Activated naive CD8-positive, alpha-beta T cell treated with anti-CD3 and anti-CD28 coated beads, Interleukin-2, amount 10 ng/mL, durations not matched to agents 7 days and 5 days (primary cell): Measurements from ENCODE around the gene GPR78. TPM values are rescaled to one million over a fixed set of nuclear protein-coding genes. Genes with fewer than 3 reads are reported as not detected.
A peak's percentile ranks its signal among the peaks of the same experiment; 100 is the strongest.

ENCODE experiments used
- ATAC-seq: fragments of 150-1000 bp; cut with Tn5 transposase; one replicate; pipeline ENCODE4 v1.10.0; 2021; ENCODE audit warnings: low read depth, moderate library complexity
- POLR2A ChIA-PET: fragments of 350-600 bp; sonication (Branson Sonifier 250); formaldehyde crosslinking; loops from one replicate; lab custom pipeline; 2021; ENCODE audit warnings: antibody characterized with exemption; lab: Charles Lee
- DNase-seq: peaks from one replicate; pipeline ENCODE4 v3.0.0; 2021
- H3K27ac Mint-ChIP-seq: one replicate; pipeline ENCODE4 v1.8.0; 2022; ENCODE audit warnings: mild to moderate bottlenecking, mixed read lengths
- H3K27me3 Mint-ChIP-seq: one replicate; pipeline ENCODE4 v1.8.0; 2022; ENCODE audit warnings: mild to moderate bottlenecking, moderate library complexity, mixed read lengths
- H3K36me3 Mint-ChIP-seq: one replicate; pipeline ENCODE4 v1.8.0; 2021; ENCODE audit warnings: mild to moderate bottlenecking, mixed read lengths
- H3K4me1 Mint-ChIP-seq: one replicate; pipeline ENCODE4 v1.8.0; 2021; ENCODE audit warnings: mixed read lengths
- H3K4me3 Mint-ChIP-seq: one replicate; pipeline ENCODE4 v1.8.0; 2022; ENCODE audit warnings: mild to moderate bottlenecking, moderate library complexity, mixed read lengths
- H3K9me3 Mint-ChIP-seq: one replicate; pipeline ENCODE4 v1.8.0; 2021; ENCODE audit warnings: mixed read lengths
- total RNA-seq, 2 experiments: library from RNA; stranded (reverse); gene quantifications; one replicate each; pipeline ENCODE4 v1.2.3, GENCODE V29; 2021

GPR78 gene
- total RNA-seq, 2 experiments from 2014 or later, result not detected

DNA sequence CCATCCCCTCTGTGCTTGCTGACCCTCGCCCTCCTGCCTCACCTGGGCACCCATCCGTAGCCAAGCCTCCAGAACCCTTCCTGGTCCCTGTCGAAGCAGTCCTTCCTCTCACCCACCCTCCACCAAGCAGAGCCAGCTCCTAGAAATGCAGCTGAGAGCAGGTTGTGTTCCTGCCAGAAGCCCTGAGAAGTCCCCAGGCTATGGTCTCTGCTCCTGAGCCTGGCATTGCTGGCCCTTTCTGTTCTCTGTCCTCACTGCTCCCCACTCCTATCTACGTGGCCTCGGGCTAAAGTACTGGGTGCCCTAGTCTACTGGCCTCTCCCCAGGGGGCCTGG is 10.3 kb downstream of the GPR78 start:
- POLR2A ChIA-PET, result no interaction called here
- DNase-seq (no peak), ATAC-seq (no peak)
- Mint-ChIP-seq H3K4me3 (no peak overlapping the region), H3K36me3 (no peaks in the 10 kb centered on the region), H3K9me3 (no peaks in the 10 kb centered on the region), H3K27me3 (peaks cover 25% of the 10 kb centered on the region), H3K4me1 (no peaks in the 10 kb centered on the region), H3K27ac (no peak overlapping the region)

DNA sequence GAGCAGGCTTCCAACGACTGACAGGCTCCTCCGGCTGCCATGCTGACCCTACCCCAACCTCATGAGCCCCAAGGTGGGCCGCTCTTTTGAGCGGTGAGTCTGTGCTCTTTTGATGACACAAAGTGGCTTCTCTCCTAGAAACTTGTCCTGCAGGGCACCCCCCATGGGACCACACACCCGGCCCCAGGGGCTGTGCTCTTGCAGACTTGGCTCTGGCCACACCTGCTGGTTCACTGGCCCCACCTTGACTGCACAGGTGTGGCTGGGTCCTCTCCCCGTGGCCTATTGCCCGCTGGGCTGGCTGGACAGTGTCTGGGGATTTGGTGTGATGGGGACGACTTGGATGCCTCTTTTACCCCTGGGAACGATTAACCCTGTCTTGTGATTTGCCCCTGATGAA is 10.9 kb downstream of the GPR78 start:
- Mint-ChIP-seq H3K27ac (no peak overlapping the region), H3K4me3 (no peak overlapping the region), H3K36me3 (no peaks in the 10 kb centered on the region), H3K4me1 (no peaks in the 10 kb centered on the region), H3K9me3 (no peaks in the 10 kb centered on the region), H3K27me3 (peaks cover 25% of the 10 kb centered on the region)
- POLR2A ChIA-PET, result no interaction called here
- DNase-seq, result no peak
- ATAC-seq, result no peak

DNA sequence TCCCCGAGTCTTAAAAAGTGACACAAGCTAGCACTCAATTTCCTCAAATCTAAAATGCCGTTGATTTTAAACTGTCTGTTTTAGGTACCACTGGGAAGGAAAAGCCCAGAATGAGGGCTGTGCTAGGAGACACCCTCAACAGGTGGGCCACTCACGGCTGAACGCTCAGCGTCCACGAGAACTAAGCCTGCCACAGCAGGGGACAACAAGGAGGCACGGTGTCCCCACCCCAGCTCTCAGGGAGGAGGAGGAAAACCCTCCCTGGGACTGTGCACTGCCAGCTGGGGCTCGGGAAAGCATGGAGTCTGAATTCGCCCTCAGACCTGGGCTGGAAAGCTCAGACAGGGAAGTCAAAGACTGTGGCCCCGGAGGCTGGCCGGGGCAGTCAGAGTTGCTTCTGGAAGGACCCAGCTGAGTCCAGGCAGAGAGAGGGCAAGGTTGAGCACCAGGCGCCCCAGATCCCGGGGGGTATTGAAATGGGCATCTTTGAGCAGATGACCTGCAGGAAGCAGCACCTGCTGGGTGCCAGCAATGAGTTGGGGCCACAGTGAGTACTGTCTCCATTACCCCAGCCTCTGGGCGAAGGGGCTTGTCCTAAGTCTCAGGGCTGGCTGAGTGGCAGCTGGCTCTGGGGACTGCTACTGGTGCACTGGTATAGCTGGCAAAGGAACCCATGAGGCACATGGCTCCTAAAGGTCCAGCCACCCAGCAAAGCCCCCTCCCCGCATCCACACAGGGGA is 11.6 kb downstream of the GPR78 start:
- Mint-ChIP-seq H3K4me3 (no peak overlapping the region), H3K27me3 (peaks cover 25% of the 10 kb centered on the region), H3K36me3 (no peaks in the 10 kb centered on the region), H3K4me1 (no peaks in the 10 kb centered on the region), H3K9me3 (no peaks in the 10 kb centered on the region), H3K27ac (no peak overlapping the region)
- DNase-seq, result no peak
- POLR2A ChIA-PET, result no interaction called here
- ATAC-seq, result no peak

DNA sequence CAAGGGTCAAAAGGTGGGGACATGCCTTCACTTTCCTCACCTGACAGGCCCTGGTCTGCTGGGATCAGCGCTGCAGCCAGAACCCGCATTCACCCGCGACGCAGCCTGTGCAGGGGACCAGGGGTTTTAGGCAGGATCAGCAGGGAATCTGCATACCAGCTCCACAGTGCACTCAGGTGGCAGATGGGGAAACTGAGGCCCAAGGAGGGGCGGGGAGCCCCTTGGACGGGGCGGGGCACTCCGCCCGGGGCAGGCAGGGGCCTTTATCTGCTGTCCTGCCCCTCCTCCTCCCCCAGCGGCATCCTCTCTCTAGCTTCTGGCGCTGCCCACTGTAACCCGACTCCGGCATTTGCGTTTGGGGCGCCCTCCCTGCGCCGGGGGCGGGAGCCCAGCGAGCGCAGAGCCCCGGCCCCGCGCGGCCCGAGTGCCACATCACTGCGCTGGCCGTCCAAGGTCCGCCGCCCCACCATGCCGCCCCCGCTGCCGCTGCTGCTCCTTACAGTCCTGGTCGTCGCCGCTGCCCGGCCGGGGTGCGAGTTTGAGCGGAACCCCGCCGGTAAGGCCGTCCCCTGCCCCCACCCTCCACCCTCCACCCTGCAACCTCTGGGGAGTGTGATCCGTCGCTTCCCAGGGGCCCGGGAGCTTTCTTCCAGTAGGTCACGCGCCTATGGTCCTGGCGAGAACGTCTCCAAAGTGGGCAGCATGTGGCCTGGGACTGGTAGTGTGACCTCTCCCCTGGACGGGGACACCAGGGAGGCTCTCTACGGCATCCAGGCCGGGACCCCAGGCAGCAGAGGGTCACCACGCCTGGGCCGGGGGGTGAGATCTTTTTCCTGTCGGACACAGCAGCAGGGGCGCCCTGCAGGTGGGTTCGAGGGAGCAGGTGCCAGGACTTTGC is 12.4 kb downstream of the GPR78 start, which contains the start of gene CPZ:
CPZ (plus strand) TSS at position 400 of the 898 bp plus-strand sequence; CDS start at position 469, 69 bp downstream.
- Mint-ChIP-seq H3K4me1 (no peaks in the 10 kb centered on the region), H3K9me3 (no peaks in the 10 kb centered on the region), H3K4me3 (no peak within 1 kb of the TSS), H3K36me3 (no peaks in the 10 kb centered on the region), H3K27me3 (peaks cover 25% of the 10 kb centered on the region), H3K27ac (no peak within 1 kb of the TSS)
- POLR2A ChIA-PET, result no interaction called here
- ATAC-seq, result no peak
- no peak for DNase-seq

DNA sequence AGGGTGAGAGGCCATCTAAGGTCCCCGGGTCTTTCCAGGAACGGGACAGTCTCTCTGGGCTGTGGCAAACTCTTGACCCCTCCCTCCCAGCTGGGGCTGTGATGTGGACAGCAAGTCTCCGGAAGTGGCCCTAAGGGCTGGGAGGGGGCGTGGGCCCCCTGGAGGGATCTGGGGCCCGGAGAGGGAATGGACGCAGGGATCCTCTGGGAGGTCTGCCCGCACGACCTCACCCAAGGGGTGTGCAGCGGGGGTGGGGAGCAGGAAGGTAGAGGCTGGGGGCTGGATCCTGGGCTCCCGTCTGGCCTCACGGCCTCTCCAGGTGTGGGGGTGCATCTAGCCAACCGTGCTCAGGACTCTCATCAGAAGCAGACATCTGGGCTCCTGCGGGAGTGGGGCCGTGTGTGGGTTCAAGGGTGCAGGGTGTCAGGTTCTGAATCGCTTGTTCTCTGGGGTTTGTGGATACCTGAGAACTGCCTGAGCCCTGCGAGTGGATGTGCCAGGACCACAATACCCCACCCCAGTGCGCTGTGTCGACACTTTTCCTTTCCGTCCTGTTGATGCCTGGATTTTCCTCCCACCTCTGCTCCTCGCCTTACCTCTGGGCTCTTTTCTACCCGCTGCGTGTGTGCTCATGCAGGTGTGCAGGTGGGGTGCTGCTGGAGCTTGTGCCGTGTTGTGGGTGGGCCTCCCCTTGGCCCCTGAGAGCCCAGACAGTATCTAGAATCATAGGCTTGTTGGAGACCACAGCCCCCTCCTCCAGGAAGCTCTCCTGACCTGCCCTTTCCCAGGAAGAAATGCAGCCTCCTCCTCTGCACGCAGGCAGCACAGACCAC is 13.3 kb downstream of the GPR78 start:
- Mint-ChIP-seq H3K4me1 (no peaks in the 10 kb centered on the region), H3K9me3 (no peaks in the 10 kb centered on the region), H3K27ac (no peak overlapping the region), H3K36me3 (no peaks in the 10 kb centered on the region), H3K4me3 (no peak overlapping the region), H3K27me3 (peaks cover 25% of the 10 kb centered on the region)
- DNase-seq (no peak), ATAC-seq (no peak)
- POLR2A ChIA-PET, result no interaction called here

DNA sequence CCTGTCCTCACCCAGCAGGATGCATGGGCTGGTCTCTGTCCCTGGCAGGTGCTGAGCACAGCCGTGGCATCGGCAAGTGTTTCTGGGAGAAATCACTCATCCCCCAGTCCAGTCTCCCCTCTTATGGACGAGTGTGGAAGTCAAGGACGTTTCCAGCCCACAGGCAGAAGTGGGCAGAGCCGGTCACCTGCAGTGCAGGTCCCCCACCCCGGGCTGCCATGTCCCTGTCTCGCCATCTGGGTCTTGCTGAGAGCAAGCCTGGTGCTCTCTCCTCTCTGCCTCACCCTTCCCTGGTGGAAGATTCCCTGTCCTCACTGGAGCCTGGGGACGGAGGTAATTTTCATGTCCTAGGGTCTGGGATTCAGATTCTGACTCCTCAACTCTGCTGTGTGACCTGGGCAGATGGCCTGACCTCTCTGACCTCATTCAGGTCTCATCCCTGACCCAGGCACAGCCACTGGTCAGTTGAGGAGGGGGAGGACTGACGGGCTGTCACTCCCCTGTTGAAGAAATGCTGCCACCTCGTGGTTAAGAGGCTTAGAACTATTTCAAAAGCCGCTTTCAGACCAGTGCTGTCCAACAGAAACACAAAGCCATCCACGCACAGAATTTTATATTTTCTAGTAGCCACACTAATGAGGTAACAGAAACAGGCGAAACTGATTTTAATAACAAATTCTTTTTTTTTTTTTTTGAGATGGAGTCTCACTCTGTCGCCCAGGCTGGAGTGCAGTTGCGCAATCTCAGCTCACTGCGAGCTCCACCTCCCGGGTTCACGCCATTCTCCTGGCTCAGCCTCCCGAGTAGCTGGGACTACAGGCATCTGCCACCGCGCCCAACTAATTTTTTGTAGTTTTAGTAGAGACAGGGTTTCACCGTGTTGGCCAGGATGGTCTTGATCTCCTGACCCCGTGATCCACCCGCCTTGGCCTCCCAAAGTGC is 14.2 kb downstream of the GPR78 start:
- no peak for DNase-seq
- Mint-ChIP-seq H3K36me3 (no peaks in the 10 kb centered on the region), H3K27ac (no peak overlapping the region), H3K27me3 (peaks cover 25% of the 10 kb centered on the region), H3K4me3 (no peak overlapping the region), H3K9me3 (no peaks in the 10 kb centered on the region), H3K4me1 (no peaks in the 10 kb centered on the region)
- no peak for ATAC-seq
- POLR2A ChIA-PET, result no interaction called here

DNA sequence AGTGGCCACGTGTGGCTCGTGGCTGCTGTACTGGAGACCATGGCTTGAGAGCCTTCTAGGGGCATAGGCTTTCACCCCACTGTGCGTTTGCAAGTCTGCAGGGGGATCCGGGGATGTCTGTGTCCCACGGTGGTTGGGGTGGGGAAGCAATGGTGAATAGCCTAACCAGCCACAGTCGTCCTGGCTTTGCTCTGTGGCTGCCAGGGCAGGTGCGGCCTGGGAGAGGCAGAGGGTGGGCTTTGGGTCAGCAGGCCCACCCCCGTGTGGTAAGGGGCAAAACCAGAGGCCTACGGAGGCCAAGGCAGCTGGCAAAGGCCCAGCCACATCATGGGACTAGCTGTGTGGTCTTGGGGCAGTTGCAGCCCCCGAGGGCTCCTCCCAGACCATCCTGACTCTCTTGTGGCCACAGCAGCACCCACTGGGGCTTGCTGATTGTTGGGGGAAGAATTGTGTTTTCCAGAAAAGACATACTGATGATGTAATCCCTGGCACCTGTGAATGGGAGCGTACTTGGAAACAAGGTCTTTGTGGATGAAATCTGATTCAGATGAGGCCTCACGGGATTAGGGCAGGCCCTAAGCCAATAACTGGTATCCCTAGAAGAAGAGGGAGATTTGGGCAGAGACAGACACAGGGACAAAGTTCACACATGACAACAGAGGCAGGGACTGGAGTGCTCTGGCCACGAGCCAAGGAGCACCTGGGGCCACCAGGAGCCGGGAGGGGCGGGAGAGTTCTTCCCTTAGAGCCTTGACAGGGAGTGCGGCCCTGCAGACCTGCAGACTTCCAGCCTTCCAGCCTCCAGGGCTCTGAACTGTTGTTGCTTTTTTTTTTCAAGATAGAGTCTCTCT is 15.3 kb downstream of the GPR78 start:
- Mint-ChIP-seq H3K4me3 (no peak overlapping the region), H3K9me3 (no peaks in the 10 kb centered on the region), H3K27me3 (peaks cover 25% of the 10 kb centered on the region), H3K27ac (no peak overlapping the region), H3K36me3 (no peaks in the 10 kb centered on the region), H3K4me1 (no peaks in the 10 kb centered on the region)
- POLR2A ChIA-PET, result no interaction called here
- DNase-seq (no peak), ATAC-seq (no peak)

DNA sequence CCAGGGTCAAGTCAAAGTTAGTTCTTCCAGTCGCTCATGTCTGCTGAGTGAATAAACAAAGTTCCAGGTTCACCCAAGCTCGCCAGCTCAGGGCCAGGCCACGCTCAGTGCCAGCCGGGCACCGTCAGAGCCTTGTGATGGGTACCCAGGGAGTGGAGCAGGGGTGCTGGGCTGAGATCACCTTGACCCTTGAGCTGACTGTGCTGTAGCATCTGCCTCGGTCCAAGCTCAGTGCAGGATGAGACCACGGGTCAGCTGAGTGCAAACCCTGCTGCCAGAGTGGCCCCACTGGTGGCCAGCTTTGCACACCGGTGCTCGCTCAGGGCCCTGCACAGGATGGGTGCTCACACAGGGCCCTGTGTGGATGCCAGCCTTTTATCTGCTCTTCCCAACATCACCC is 16.7 kb downstream of the GPR78 start:
- Mint-ChIP-seq H3K27me3 (peaks cover 14% of the 10 kb centered on the region), H3K4me3 (no peak overlapping the region), H3K27ac (no peak overlapping the region), H3K4me1 (no peaks in the 10 kb centered on the region), H3K36me3 (no peaks in the 10 kb centered on the region), H3K9me3 (no peaks in the 10 kb centered on the region)
- POLR2A ChIA-PET, result no interaction called here
- DNase-seq (no peak), ATAC-seq (no peak)

DNA sequence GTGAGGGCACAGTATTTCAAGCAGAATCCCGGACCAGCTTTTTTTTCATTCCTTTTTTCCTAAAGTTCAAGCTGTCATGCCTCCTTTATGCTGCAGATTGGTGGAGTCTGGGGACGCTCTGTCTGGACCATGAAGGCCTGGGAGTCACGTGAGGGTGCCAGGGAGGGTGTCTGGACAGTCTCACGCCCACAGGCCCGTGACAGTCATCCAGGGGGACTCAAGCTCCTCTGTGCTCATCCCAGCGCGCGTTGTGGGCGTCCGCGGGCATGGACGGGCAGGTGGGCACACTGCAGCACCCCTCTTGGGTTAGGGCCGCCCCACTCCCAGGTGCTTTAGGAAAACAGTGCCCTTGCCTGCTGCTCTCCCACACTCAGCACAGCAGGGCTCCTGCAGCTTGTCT is 17.1 kb downstream of the GPR78 start:
- POLR2A ChIA-PET, result no interaction called here
- DNase-seq (no peak), ATAC-seq (no peak)
- peaks cover 14% of the 10 kb centered on the region for H3K27me3 Mint-ChIP-seq
- H3K9me3 Mint-ChIP-seq, result no peaks in the 10 kb centered on the region
- H3K36me3 Mint-ChIP-seq, result no peaks in the 10 kb centered on the region
- H3K4me3 Mint-ChIP-seq, result no peak overlapping the region
- no peaks in the 10 kb centered on the region for H3K4me1 Mint-ChIP-seq
- no peak overlapping the region for H3K27ac Mint-ChIP-seq

DNA sequence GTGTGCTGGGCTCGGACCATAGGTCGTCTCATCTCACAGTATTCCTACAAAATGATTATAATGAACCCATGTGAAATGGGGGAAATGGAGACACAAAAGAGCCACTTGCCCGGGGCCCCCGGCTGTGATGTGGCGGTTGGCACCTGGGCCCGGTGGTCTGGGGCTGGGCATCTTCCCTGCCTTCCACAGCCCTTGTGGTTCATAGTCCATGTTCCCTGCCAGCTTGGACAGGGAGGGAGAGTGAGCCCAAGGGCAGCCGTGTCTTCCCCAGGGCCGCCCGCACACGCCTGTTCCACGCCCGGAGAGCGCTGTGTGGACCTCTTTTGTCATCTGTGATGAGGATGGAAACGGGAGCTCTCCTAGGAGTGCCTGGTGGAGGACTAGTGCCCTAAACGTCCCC is 17.6 kb downstream of the GPR78 start:
- Mint-ChIP-seq H3K36me3 (no peaks in the 10 kb centered on the region), H3K4me3 (no peak overlapping the region), H3K27ac (no peak overlapping the region), H3K9me3 (no peaks in the 10 kb centered on the region), H3K27me3 (peaks cover 13% of the 10 kb centered on the region), H3K4me1 (no peaks in the 10 kb centered on the region)
- POLR2A ChIA-PET, result no interaction called here
- DNase-seq, result no peak
- ATAC-seq, result no peak

DNA sequence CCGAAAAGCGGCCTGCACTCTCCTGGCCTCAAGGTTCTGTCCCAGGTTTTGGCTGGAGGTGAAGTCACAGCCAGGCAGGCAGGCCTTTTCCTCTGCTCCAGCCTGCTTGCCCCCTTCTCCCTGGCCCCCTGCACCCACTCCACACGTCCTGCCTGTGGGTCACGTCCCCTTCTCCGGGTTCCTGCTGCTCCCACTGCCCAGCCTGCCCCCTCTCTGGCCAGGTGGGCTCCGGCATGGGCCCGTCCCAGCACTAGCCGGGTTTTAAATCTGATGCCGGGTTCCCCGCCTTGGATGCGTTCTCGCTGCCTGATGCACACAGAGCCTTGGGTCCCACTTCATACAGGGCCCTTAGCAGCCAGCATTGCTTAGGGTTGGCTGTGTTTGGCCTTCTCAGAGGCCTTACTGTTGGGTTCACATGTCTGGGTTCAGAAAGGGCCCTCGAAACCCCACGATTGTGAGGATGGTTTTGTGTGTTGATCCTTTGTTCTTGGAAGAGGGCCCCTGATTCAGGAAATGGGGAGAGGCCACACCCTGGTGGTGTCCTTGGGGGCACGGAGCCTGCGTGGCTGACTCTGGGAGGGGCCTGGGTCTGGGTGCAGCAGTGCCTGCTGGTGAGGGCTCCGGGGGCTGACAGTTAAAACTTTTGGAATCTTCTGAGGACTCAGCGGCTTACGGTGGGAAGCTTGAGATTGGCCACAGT is 18.3 kb downstream of the GPR78 start:
- ATAC-seq (no peak), DNase-seq (no peak)
- no peaks in the 10 kb centered on the region for H3K4me1 Mint-ChIP-seq
- peaks cover 9% of the 10 kb centered on the region for H3K27me3 Mint-ChIP-seq
- POLR2A ChIA-PET, result no interaction called here
- H3K4me3 Mint-ChIP-seq, result no peak overlapping the region
- H3K36me3 Mint-ChIP-seq, result no peaks in the 10 kb centered on the region
- H3K27ac Mint-ChIP-seq, result peak overlapping the region; percentile 51
- no peaks in the 10 kb centered on the region for H3K9me3 Mint-ChIP-seq
